Stimulated activated naive CD8-positive, alpha-beta T cell treated with anti-CD3 and anti-CD28 coated beads, Interleukin-15, amount 100 ng/mL, for 72 hours (primary cell): ENCODE measurements around the gene DIAPH1.
A peak's percentile ranks its signal among the peaks of the same experiment; 100 is the strongest.

Experiments used
- ATAC-seq: fragments of 150-1000 bp; cut with Tn5 transposase; 2 replicates; pipeline ENCODE4 v1.10.0; 2021; ENCODE audit warnings: mild to moderate bottlenecking, moderate library complexity
- DNase-seq, 2 donors: peaks; one replicate each; pipeline ENCODE4 v3.0.0; 2021 to 2022
- H3K27ac Mint-ChIP-seq, 2 donors: one replicate each; pipeline ENCODE4 v1.8.0; 2022; ENCODE audit warnings: mild to moderate bottlenecking in 2 of 2, mixed read lengths in 2 of 2, moderate library complexity in 2 of 2
- H3K27me3 Mint-ChIP-seq: one replicate; pipeline ENCODE4 v1.8.0; 2022; ENCODE audit warnings: mixed read lengths
- H3K4me1 Mint-ChIP-seq: one replicate; pipeline ENCODE4 v1.8.0; 2022; ENCODE audit warnings: mild to moderate bottlenecking, mixed read lengths
- H3K4me3 Mint-ChIP-seq, 2 donors: one replicate each; pipeline ENCODE4 v1.8.0; 2022; ENCODE audit warnings: mild to moderate bottlenecking in 2 of 2, mixed read lengths in 2 of 2, moderate library complexity in 1 of 2
- H3K9me3 Mint-ChIP-seq, 2 donors: one replicate each; pipeline ENCODE4 v1.8.0; 2022; ENCODE audit warnings: mixed read lengths in 2 of 2

The DIAPH1 gene

GRCh38 chr5:141501761-141502160 is 117.0 kb downstream of the DIAPH1 start:
- no peak for ATAC-seq
- peaks cover 19% of the 10 kb centered on the region for H3K27me3 Mint-ChIP-seq
- no peak overlapping the region for H3K27ac Mint-ChIP-seq
- DNase-seq, result no peak
- no peak overlapping the region for H3K4me3 Mint-ChIP-seq
- no peaks in the 10 kb centered on the region for H3K4me1 Mint-ChIP-seq
- no peaks in the 10 kb centered on the region for H3K9me3 Mint-ChIP-seq

DNA sequence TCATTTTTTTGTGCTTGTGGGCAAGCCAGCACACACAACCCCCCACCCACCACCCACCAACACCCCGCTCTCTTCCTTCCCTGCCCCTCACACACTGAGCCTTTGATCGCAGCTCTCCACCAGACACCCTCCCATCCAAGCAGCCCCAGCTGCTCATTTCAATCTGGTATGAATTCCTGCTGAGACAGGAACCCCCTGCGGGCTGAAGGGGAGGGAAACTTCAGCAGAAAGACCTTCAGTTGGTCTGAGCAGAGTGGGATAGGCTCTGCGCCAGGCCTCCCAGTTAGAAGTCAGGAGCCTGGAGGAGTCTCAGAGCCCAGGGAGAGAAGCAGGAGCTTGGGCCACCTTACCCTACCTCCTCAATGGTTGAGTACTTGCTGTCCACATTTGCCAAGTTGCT is 122.8 kb downstream of the DIAPH1 start:
- no peaks in the 10 kb centered on the region for H3K9me3 Mint-ChIP-seq
- H3K4me1 Mint-ChIP-seq, result peaks cover 21% of the 10 kb centered on the region

GRCh38 chr5:141495453-141495811 is 123.4 kb downstream of the DIAPH1 start:
- no peak for ATAC-seq
- H3K9me3 Mint-ChIP-seq, result no peaks in the 10 kb centered on the region
- H3K27me3 Mint-ChIP-seq, result peaks cover 70% of the 10 kb centered on the region
- H3K27ac Mint-ChIP-seq, result no peak overlapping the region
- DNase-seq, result no peak
- H3K4me3 Mint-ChIP-seq, result peak overlapping the region in 1 of 2 donors; percentile 1
- H3K4me1 Mint-ChIP-seq, result peaks cover 21% of the 10 kb centered on the region

More for the DNA sequence above, 122.8 kb downstream of the DIAPH1 start:
- Mint-ChIP-seq H3K27me3 (peaks cover 64% of the 10 kb centered on the region), H3K4me3 (no peak overlapping the region), H3K27ac (no peak overlapping the region)
- DNase-seq (no peak), ATAC-seq (no peak)

DNA sequence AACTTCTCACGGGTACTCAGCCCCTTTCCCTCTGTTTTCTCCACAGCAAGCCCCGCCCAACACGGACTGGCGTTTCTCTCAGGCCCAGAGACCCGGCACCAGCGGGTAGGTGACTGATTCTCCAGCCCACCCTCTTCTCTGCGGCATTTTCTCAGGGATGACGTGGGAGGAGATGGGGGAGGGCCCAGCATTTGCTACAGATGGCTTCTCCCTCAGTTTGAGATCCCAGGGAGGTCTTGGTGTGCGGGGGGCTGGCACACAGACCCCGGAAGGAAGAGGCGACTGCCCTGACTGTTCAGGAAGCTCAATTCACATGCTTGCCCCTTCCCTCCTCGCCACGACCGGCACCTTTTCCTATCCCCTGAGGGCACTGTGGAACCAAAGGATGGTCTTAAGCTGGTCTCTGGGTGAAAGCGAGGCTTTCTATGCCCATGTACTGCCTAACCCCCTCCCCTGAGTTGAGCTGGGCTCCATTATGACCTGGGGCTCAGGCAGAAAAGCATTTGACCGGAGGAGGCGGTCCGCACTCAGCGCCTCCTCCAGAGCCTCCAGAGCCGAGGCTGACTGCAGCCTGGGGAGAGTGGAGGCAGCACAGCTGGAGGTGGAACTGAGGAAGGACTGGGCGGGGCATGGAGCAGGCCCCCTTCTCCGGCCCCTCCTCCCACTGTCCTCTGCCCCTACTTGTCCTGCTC is 123.9 kb downstream of the DIAPH1 start:
- Mint-ChIP-seq H3K4me1 (peaks cover 21% of the 10 kb centered on the region), H3K27ac (no peak overlapping the region), H3K4me3 (peak overlapping the region in 1 of 2 donors; percentile 1), H3K27me3 (peaks cover 75% of the 10 kb centered on the region), H3K9me3 (no peaks in the 10 kb centered on the region)
- no peak for DNase-seq
- no peak for ATAC-seq

DNA sequence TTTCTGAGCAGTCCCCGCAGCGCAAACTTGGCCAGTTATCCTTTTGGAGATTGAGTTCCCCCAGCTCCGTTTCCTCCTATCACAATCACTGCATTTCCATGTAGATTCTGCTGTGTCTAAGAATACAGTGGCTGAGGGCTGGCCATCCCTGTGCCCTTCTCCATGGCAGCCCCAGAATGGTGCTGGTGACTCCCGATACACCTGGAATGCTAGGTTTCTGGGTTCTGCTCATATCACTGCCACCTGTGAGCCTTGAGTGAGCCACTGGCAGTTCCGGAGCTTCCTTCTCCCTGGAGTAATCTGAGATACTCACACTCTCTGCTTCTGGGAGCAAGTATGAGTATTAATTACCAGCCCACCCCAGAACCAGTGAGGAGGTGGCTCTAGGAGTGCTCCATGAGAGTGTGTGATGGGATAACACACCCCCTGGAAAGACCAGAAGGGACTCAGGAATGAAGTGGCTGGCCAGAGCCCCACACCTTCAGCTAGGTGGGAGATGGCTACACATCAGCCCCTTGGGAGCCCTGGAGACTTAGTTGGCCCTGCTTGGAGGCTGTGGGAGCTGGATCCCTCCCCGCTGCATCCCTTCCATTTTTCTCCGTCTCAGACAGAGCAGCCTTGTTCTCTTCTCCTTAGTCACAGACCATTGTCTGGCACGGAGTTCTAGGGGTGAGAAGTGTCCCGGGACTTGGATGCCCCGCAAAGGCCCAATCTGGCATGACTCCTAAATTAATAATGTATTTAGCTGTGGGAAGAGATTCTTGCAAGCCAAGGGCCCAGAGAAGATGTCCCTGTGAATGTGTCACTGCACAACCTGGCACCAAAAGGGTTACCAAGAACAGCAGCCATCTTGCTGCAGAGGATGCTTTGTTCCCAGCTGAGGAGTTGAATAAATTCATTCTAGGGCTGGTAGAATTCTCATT is 125.0 kb downstream of the DIAPH1 start:
- DNase-seq, result no peak
- no peak overlapping the region for H3K4me3 Mint-ChIP-seq
- H3K4me1 Mint-ChIP-seq, result peaks cover 21% of the 10 kb centered on the region
- H3K9me3 Mint-ChIP-seq, result no peaks in the 10 kb centered on the region
- ATAC-seq, result no peak
- peaks cover 87% of the 10 kb centered on the region for H3K27me3 Mint-ChIP-seq
- no peak overlapping the region for H3K27ac Mint-ChIP-seq

GRCh38 chr5:141492168-141492885 is 126.5 kb downstream of the DIAPH1 start:
- Mint-ChIP-seq H3K4me1 (peaks cover 21% of the 10 kb centered on the region), H3K9me3 (no peaks in the 10 kb centered on the region), H3K4me3 (peak overlapping the region; percentile 71 to 84), H3K27ac (peak overlapping the region in 1 of 2 donors; percentile 88), H3K27me3 (peaks cover 90% of the 10 kb centered on the region)
- no peak for DNase-seq
- peak; percentile 46 for ATAC-seq

- Mint-ChIP-seq H3K4me1 (peaks cover 21% of the 10 kb centered on the region), H3K9me3 (no peaks in the 10 kb centered on the region), H3K27ac (peak overlapping the region in 1 of 2 donors; percentile 88), H3K27me3 (peaks cover 98% of the 10 kb centered on the region), H3K4me3 (peak overlapping the region; percentile 71 to 84)
- DNase-seq, result no peak
- peak; percentile 3 for ATAC-seq
Observed at GRCh38 chr5:141491323-141492167, 127.3 kb downstream of the DIAPH1 start.

DNA sequence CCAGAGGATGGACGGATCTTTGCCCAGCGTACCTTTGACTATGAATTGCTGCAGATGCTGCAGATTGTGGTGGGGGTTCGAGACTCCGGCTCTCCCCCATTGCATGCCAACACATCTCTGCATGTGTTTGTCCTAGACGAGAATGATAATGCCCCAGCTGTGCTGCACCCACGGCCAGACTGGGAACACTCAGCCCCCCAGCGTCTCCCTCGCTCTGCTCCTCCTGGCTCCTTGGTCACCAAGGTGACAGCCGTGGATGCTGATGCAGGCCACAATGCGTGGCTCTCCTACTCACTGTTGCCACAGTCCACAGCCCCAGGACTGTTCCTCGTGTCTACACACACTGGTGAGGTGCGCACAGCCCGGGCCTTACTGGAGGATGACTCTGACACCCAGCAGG is 128.0 kb downstream of the DIAPH1 start:
- peaks cover 98% of the 10 kb centered on the region for H3K27me3 Mint-ChIP-seq
- H3K4me1 Mint-ChIP-seq, result peaks cover 19% of the 10 kb centered on the region
- no peak overlapping the region for H3K27ac Mint-ChIP-seq
- ATAC-seq, result no peak
- H3K9me3 Mint-ChIP-seq, result no peaks in the 10 kb centered on the region
- no peak for DNase-seq
- no peak overlapping the region for H3K4me3 Mint-ChIP-seq

DNA sequence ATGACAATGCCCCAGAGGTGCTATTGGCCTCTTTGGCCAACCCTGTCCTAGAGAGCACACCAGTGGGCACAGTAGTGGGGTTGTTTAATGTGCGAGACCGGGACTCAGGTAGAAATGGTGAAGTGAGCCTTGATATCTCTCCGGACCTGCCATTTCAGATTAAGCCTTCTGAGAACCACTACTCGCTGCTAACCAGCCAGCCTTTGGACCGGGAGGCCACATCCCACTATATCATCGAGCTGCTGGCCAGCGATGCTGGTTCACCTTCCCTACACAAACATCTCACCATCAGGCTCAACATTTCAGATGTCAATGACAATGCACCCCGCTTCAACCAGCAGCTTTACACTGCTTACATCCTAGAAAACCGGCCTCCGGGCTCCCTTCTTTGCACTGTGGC is 128.5 kb downstream of the DIAPH1 start:
- peaks cover 17% of the 10 kb centered on the region for H3K4me1 Mint-ChIP-seq
- no peak overlapping the region for H3K4me3 Mint-ChIP-seq
- no peaks in the 10 kb centered on the region for H3K9me3 Mint-ChIP-seq
- peaks cover 98% of the 10 kb centered on the region for H3K27me3 Mint-ChIP-seq
- DNase-seq (no peak), ATAC-seq (no peak)
- H3K27ac Mint-ChIP-seq, result no peak overlapping the region

DNA sequence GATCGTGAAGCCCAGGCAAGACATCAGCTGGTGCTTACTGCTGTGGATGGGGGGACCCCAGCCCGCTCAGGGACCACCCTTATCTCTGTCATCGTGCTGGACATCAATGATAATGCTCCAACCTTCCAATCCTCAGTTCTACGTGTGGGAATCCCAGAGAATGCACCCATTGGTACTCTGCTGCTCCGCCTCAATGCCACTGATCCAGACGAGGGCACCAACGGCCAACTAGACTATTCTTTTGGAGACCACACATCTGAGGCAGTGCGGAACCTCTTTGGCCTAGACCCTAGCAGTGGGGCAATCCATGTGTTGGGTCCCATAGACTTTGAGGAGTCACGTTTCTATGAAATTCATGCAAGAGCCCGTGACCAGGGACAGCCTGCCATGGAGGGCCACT is 129.0 kb downstream of the DIAPH1 start:
- Mint-ChIP-seq H3K4me1 (peaks cover 19% of the 10 kb centered on the region), H3K4me3 (no peak overlapping the region), H3K9me3 (no peaks in the 10 kb centered on the region)

GRCh38 chr5:141488591-141489561 is 129.9 kb downstream of the DIAPH1 start, which contains the start of gene PCDHGC5:
TSS of gene PCDHGC5 (plus strand) at chr5:141489081. CDS start at chr5:141489241, 160 bp downstream.
- Mint-ChIP-seq H3K27me3 (peaks cover 98% of the 10 kb centered on the region), H3K4me1 (peaks cover 24% of the 10 kb centered on the region), H3K27ac (no peak within 1 kb of the TSS), H3K9me3 (no peaks in the 10 kb centered on the region), H3K4me3 (no peak within 1 kb of the TSS)
- no peak for ATAC-seq
- no peak for DNase-seq

More for the DNA sequence above, 129.0 kb downstream of the DIAPH1 start:
- no peak overlapping the region for H3K27ac Mint-ChIP-seq
- DNase-seq, result no peak
- no peak for ATAC-seq
- H3K27me3 Mint-ChIP-seq, result peaks cover 98% of the 10 kb centered on the region

GRCh38 chr5:141487131-141487530 is 131.7 kb downstream of the DIAPH1 start:
- Mint-ChIP-seq H3K9me3 (no peaks in the 10 kb centered on the region), H3K4me3 (no peak overlapping the region)

GRCh38 chr5:141486091-141486490 is 132.7 kb downstream of the DIAPH1 start:
- Mint-ChIP-seq H3K4me3 (no peak overlapping the region), H3K4me1 (peaks cover 13% of the 10 kb centered on the region), H3K9me3 (no peaks in the 10 kb centered on the region), H3K27ac (no peak overlapping the region), H3K27me3 (peaks cover 93% of the 10 kb centered on the region)
- ATAC-seq, result no peak
- DNase-seq, result no peak

More at GRCh38 chr5:141487131-141487530, 131.7 kb downstream of the DIAPH1 start:
- peak overlapping the region in 1 of 2 donors; percentile 29 for H3K27ac Mint-ChIP-seq
- H3K27me3 Mint-ChIP-seq, result peaks cover 98% of the 10 kb centered on the region
- no peak for ATAC-seq
- DNase-seq, result no peak
- peaks cover 18% of the 10 kb centered on the region for H3K4me1 Mint-ChIP-seq
